ENCODE results near the gene GTF3C4. TPM values are rescaled to one million over a fixed set of nuclear protein-coding genes. Genes with fewer than 3 reads are reported as not detected.

The GTF3C4 gene
- total and polyA plus RNA-seq, 2 of the 8 experiments (the other 6 are each of a cell fraction or from before 2014, with no cell fraction given): 6.8 to 39.2 TPM

- POLR2A ChIA-PET (ENCODE audit: partially characterized antibody): interaction anchor here (1.2 to 1.6 kb wide), 2 partner anchors 8 to 9 kb away, joined by 4 read pairs; no protein-coding TSS in a partner anchor
- Histone ChIP-seq H2BK12ac (ENCODE audit: low read depth, low read length) (no peak overlapping the region), H2BK20ac (ENCODE audit: low read length) (no peak overlapping the region), H2BK120ac (replicated peaks; ENCODE audit: low read depth, low read length) (no peak overlapping the region), H3K4ac (replicated peaks; ENCODE audit: insufficient read length, low read depth, low read length) (no peak overlapping the region), H4K91ac (replicated peaks; ENCODE audit: insufficient read length, low read length) (no peak overlapping the region), H3K56ac (replicated peaks; ENCODE audit: insufficient read length, low read depth, low read length) (no peak overlapping the region), H3K18ac (ENCODE audit: extremely low read depth, low read length) (no peak overlapping the region), H2AFZ (ENCODE audit: low read length) (no peak overlapping the region), H2BK15ac (ENCODE audit: low read length) (no peak overlapping the region), H3K79me2 (ENCODE audit: control insufficient read depth in 1 of 2, insufficient read depth in 2 of 2, low read length in 2 of 2) (peaks cover 5 to 67% of the 10 kb centered on the region in 2 experiments), H3K4me2 (ENCODE audit: insufficient read depth in 1 of 2, low read depth in 2 of 2, low read length in 2 of 2) (peak overlapping the region; percentile 42 to 59), H2BK5ac (ENCODE audit: low read depth, low read length) (no peak overlapping the region), H3K27ac (ENCODE audit: low read depth, low read length) (no peak overlapping the region), H3K9ac (replicated peaks in 1 of 4; ENCODE audit: extremely low read depth in 1 of 4, low read depth in 3 of 4, low read length in 3 of 4) (no peak overlapping the region; a peak in 1 of 7 replicates), H3K14ac (ENCODE audit: insufficient read length) (no peak overlapping the region), H2AK5ac (ENCODE audit: low read depth, low read length) (no peak overlapping the region), H3K4me1 (replicated peaks in 1 of 4; ENCODE audit: control insufficient read depth in 3 of 4, insufficient read depth in 4 of 4, low read length in 3 of 4) (peaks cover 2 to 11% (median 5%) of the 10 kb centered on the region in 4 experiments; a peak in 5 of 7 replicates), H4K5ac (ENCODE audit: insufficient read length, low read depth, low read length) (no peak overlapping the region), H3K23me2 (ENCODE audit: low read depth, low read length) (no peaks in the 10 kb centered on the region), H4K20me1 (replicated peaks in 1 of 2; ENCODE audit: control insufficient read depth in 1 of 2, insufficient read depth in 2 of 2, low read length in 2 of 2) (peaks cover 2 to 6% of the 10 kb centered on the region in 2 experiments), H3K27me3 (replicated peaks in 1 of 4; ENCODE audit: control insufficient read depth in 3 of 4, extremely low read depth in 1 of 4, insufficient read depth in 3 of 4, low read length in 3 of 4) (no peaks in the 10 kb centered on the region), H3K9me3 (ENCODE audit: insufficient read depth in 2 of 2, low read depth in 1 of 2, low read length in 1 of 2) (no peaks in the 10 kb centered on the region), H3K79me1 (ENCODE audit: low read depth, low read length) (peaks cover 8% of the 10 kb centered on the region), H4K8ac (ENCODE audit: extremely low read depth, insufficient read depth, low read length) (no peak overlapping the region), H3K23ac (ENCODE audit: insufficient read length) (no peak overlapping the region), H3K4me3 (ENCODE audit: extremely low read depth in 1 of 4, insufficient read depth in 2 of 4, low read depth in 3 of 4, low read length in 4 of 4) (peak overlapping the region in 1 of 4 experiments; percentile 11; a peak in 1 of 8 replicates), H3K36me3 (ENCODE audit: control insufficient read depth in 2 of 4, insufficient read depth in 4 of 4, low read length in 3 of 4) (peaks cover 5 to 33% (median 17%) of the 10 kb centered on the region in 4 experiments)
- no peak for FAIRE-seq
- DNase-seq (ENCODE audit: low read depth in 1 of 2, low spot score in 2 of 2): no peak
- CTCF ChIA-PET (ENCODE audit: partially characterized antibody): interaction anchor here (1.5 to 1.7 kb wide), 2 partner anchors 13 to 106 kb away, joined by 4 read pairs; no protein-coding TSS in a partner anchor
- 22% methylated on average over 11 of the region's 11 CpGs; no CpG with 5 or more reads in 1 of the 2 experiments for WGBS, 2 experiments (ENCODE audit: extremely low coverage in 1 of 2, insufficient coverage in 1 of 2, insufficient read length in 1 of 2, insufficient replicate concordance in 2 of 2, low coverage in 1 of 2, low lambda C conversion rate in 2 of 2, missing lambda C conversion rate in 1 of 2)
- TF ChIP-seq POLR2AphosphoS5 (IDR thresholded peaks at IDR 0.05; ENCODE audit: low read depth, low read length) (no peak), TAF7 (optimal IDR thresholded peaks at IDR 0.05; ENCODE audit: borderline replicate concordance, low read depth, low read length) (no peak), SAP30 (IDR thresholded peaks at IDR 0.05; ENCODE audit: insufficient read depth, insufficient replicate concordance, low read length) (no peak), SP4 (IDR thresholded peaks at IDR 0.05; ENCODE audit: low read length) (no peak), EZH2 (IDR thresholded peaks at IDR 0.05; ENCODE audit: low read depth, low read length, severe bottlenecking) (no peak), KDM5A (IDR thresholded peaks at IDR 0.05; ENCODE audit: low read length) (no peak), NANOG (IDR thresholded peaks at IDR 0.05; ENCODE audit: insufficient read depth, low read depth, low read length, poor library complexity, severe bottlenecking) (no peak), SIX5 (IDR thresholded peaks at IDR 0.05; ENCODE audit: low read depth, low read length) (no peak), FOSL1 (IDR thresholded peaks at IDR 0.05; ENCODE audit: insufficient read depth, low read depth, low read length) (no peak), ASH2L (IDR thresholded peaks at IDR 0.05; ENCODE audit: low read length) (peak; percentile 37), HDAC2 (IDR thresholded peaks at IDR 0.05; ENCODE audit: borderline replicate concordance in 1 of 2, low read depth in 2 of 2, low read length in 2 of 2) (no peak), CEBPB (IDR thresholded peaks at IDR 0.05; ENCODE audit: low read depth, low read length) (no peak), USF2 (IDR thresholded peaks at IDR 0.05; ENCODE audit: low read length) (no peak)
Measured at GRCh38 chr9:132663117-132663516, 7.1 kb upstream of the GTF3C4 start.

Data from H1 (cell line).